ENCODE results near the gene PCDHB11.
"Not testable (repeated sequence)": the region's sequence is repeated elsewhere in the genome, so short reads cannot be mapped to it uniquely, and the experiment has no call there.

DNA sequence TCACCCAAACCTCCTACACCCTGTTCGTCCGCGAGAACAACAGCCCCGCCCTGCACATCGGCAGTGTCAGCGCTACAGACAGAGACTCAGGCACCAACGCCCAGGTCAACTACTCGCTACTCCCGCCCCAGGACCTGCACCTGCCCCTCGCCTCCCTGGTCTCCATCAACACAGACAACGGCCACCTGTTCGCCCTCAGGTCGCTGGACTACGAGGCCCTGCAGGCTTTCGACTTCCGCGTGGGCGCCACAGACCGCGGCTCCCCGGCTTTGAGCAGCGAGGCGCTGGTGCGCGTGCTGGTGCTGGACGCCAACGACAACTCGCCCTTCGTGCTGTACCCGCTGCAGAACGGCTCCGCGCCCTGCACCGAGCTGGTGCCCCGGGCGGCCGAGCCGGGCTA, 1.7 kb downstream of the PCDHB11 start:
- not testable (repeated sequence) for TF ChIP-seq POLR2A (IDR thresholded peaks at IDR 0.05); CTCF (IDR thresholded peaks at IDR 0.05 in 8 of 11, conservative IDR thresholded peaks at IDR 0.05 in 3 of 11)

Measured in spleen (tissue), 7 donors.